Adipocyte (in vitro differentiated cells): ENCODE data around the gene FOXC2.
"Not testable (repeated sequence)": the region's sequence is repeated elsewhere in the genome, so short reads cannot be mapped to it uniquely, and the experiment has no call there.

ENCODE experiments used
- DNase-seq: peaks from one replicate; pipeline ENCODE4 v3.0.0-alpha.2; 2015; ENCODE audit warnings: low read depth
- H3K27me3 ChIP-seq: replicated peaks from 2 replicates; pipeline ENCODE4 v1.7.0; 2013; ENCODE audit warnings: mild to moderate bottlenecking, low read length, moderate library complexity; ENCODE audit not compliant: control insufficient read depth, insufficient read depth
- H3K36me3 ChIP-seq: 2 replicates; pipeline ENCODE4 v1.7.0; 2013; ENCODE audit warnings: low read length, mild to moderate bottlenecking, moderate library complexity; ENCODE audit not compliant: control insufficient read depth, insufficient read depth, severe bottlenecking
- H3K4me1 ChIP-seq: 2 replicates; pipeline ENCODE4 v1.7.0; 2013; ENCODE audit warnings: mild to moderate bottlenecking, low read length, moderate library complexity; ENCODE audit not compliant: control insufficient read depth, insufficient read depth
- H3K4me3 ChIP-seq: 2 replicates; pipeline ENCODE4 v1.7.0; 2013; ENCODE audit warnings: mild to moderate bottlenecking, low read length, moderate library complexity
- H3K9ac ChIP-seq: 2 replicates; pipeline ENCODE4 v1.7.0; 2013; ENCODE audit warnings: mild to moderate bottlenecking, low read length, moderate library complexity
- H3K9me3 ChIP-seq: 2 replicates; pipeline ENCODE4 v1.7.0; 2013; ENCODE audit warnings: mild to moderate bottlenecking, low read length, moderate library complexity; ENCODE audit not compliant: control insufficient read depth

Gene FOXC2

GRCh38 chr16:86585821-86586611 lies 19.4 kb downstream of the FOXC2 start:
- no peaks in the 10 kb centered on the region for H3K9me3 ChIP-seq
- H3K9ac ChIP-seq: peak overlapping the region; percentile 78
- no peaks in the 10 kb centered on the region for H3K36me3 ChIP-seq
- peaks cover 48% of the 10 kb centered on the region for H3K4me1 ChIP-seq
- DNase-seq: peak; percentile 88
- H3K4me3 ChIP-seq: peak overlapping the region; percentile 54
- H3K27me3 ChIP-seq: no peaks in the 10 kb centered on the region

- H3K4me3 ChIP-seq: no peak overlapping the region
- no peaks in the 10 kb centered on the region for H3K27me3 ChIP-seq
- no peak overlapping the region for H3K9ac ChIP-seq
- H3K9me3 ChIP-seq: no peaks in the 10 kb centered on the region
- peaks cover 35% of the 10 kb centered on the region for H3K4me1 ChIP-seq
- DNase-seq: no peak
- no peaks in the 10 kb centered on the region for H3K36me3 ChIP-seq
Measured at GRCh38 chr16:86587487-86587886, 20.9 kb downstream of the FOXC2 start.

- H3K4me3 ChIP-seq, H3K27me3 ChIP-seq, H3K9ac ChIP-seq, DNase-seq, H3K36me3 ChIP-seq, H3K9me3 ChIP-seq: not testable (repeated sequence)
- H3K4me1 ChIP-seq: peaks cover 34% of the 10 kb centered on the region
Measured at GRCh38 chr16:86587955-86588354, 21.3 kb downstream of the FOXC2 start.

GRCh38 chr16:86590501-86591144 lies 24.0 kb downstream of the FOXC2 start:
- Histone ChIP-seq H3K9me3 (no peaks in the 10 kb centered on the region), H3K36me3 (no peaks in the 10 kb centered on the region), H3K4me3 (no peak overlapping the region), H3K4me1 (peaks cover 28% of the 10 kb centered on the region), H3K27me3 (peaks cover 3% of the 10 kb centered on the region), H3K9ac (no peak overlapping the region)
- peak; percentile 78 for DNase-seq

GRCh38 chr16:86591270-86591669 lies 24.6 kb downstream of the FOXC2 start:
- H3K4me1 ChIP-seq: peaks cover 21% of the 10 kb centered on the region
- H3K9me3 ChIP-seq: no peaks in the 10 kb centered on the region
- H3K36me3 ChIP-seq: no peaks in the 10 kb centered on the region
- H3K27me3 ChIP-seq: peaks cover 3% of the 10 kb centered on the region
- H3K4me3 ChIP-seq: no peak overlapping the region
- no peak overlapping the region for H3K9ac ChIP-seq
- DNase-seq: no peak

GRCh38 chr16:86593913-86594620 lies 27.4 kb downstream of the FOXC2 start:
- DNase-seq: no peak
- H3K4me1 ChIP-seq: peaks cover 26% of the 10 kb centered on the region
- H3K36me3 ChIP-seq: no peaks in the 10 kb centered on the region
- no peak overlapping the region for H3K4me3 ChIP-seq
- H3K9me3 ChIP-seq: no peaks in the 10 kb centered on the region
- peaks cover 3% of the 10 kb centered on the region for H3K27me3 ChIP-seq
- H3K9ac ChIP-seq: no peak overlapping the region

- Histone ChIP-seq H3K9ac (no peak overlapping the region), H3K36me3 (no peaks in the 10 kb centered on the region), H3K27me3 (peaks cover 3% of the 10 kb centered on the region), H3K4me1 (peaks cover 26% of the 10 kb centered on the region), H3K9me3 (no peaks in the 10 kb centered on the region), H3K4me3 (no peak overlapping the region)
- no peak for DNase-seq
Measured at GRCh38 chr16:86594721-86595120, 28.1 kb downstream of the FOXC2 start.

- H3K9me3 ChIP-seq: no peaks in the 10 kb centered on the region
- peaks cover 3% of the 10 kb centered on the region for H3K27me3 ChIP-seq
- H3K4me3 ChIP-seq: no peak overlapping the region
- no peaks in the 10 kb centered on the region for H3K36me3 ChIP-seq
- peaks cover 22% of the 10 kb centered on the region for H3K4me1 ChIP-seq
- H3K9ac ChIP-seq: no peak overlapping the region
- no peak for DNase-seq
Measured at GRCh38 chr16:86595983-86596605, 29.5 kb downstream of the FOXC2 start.

- no peaks in the 10 kb centered on the region for H3K36me3 ChIP-seq
- H3K9me3 ChIP-seq: no peaks in the 10 kb centered on the region
- H3K4me3 ChIP-seq: no peak overlapping the region
- no peak overlapping the region for H3K9ac ChIP-seq
- DNase-seq: no peak
- peaks cover 22% of the 10 kb centered on the region for H3K4me1 ChIP-seq
- peaks cover 3% of the 10 kb centered on the region for H3K27me3 ChIP-seq
Measured at GRCh38 chr16:86597126-86597879, 30.7 kb downstream of the FOXC2 start.

- H3K9me3 ChIP-seq: no peaks in the 10 kb centered on the region
- peaks cover 3% of the 10 kb centered on the region for H3K27me3 ChIP-seq
- H3K9ac ChIP-seq: peak overlapping the region; percentile 27
Measured at GRCh38 chr16:86597880-86598606, 31.4 kb downstream of the FOXC2 start.

More at GRCh38 chr16:86597880-86598606, 31.4 kb downstream of the FOXC2 start:
- peak; percentile 49 for DNase-seq
- Histone ChIP-seq H3K36me3 (no peaks in the 10 kb centered on the region), H3K4me1 (peaks cover 22% of the 10 kb centered on the region), H3K4me3 (peak overlapping the region; percentile 51)
